GM18870 (cell line): ENCODE data around the gene PCARE.

Experiments
- ATAC-seq: cut with Tn5 transposase; IDR thresholded peaks from one replicate; pipeline ENCODE4 v1.9.1; 2021; ENCODE audit warnings: moderate library complexity; ENCODE audit not compliant: unreplicated experiment

The PCARE gene

DNA sequence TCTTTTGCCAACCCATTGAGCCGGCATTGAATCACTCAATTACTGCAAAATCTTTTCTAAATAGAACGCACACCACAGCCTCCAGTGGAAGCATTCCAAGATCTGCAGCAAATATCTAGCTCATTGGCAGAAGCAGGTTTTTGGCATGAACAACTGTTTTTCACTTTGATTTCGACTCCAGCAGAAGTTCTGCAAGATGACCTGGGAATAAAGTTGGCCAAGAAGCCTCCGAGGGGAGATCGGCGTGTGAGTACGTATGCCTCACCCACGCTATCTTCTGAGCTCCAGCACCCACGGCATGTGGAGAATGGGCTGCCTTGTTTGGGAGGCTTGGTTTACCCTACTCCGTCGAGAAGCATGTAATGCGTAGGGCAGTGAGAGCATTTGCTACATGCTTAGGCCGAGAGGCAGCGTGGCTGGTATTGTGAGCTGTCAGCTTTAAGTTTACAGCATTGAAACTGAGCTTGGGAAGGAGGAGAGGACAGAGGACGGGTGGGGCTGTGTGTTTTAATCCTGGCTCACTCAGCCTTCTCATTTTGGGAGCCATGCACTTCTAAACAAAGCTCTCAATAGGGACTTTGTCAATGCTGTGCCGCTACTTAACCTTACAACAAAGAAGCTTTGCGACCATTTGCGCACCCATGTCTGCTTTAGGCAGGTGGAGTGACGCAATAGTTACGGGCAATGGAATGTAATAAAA, 10.5 kb downstream of the PCARE start:
- no peak for ATAC-seq

DNA sequence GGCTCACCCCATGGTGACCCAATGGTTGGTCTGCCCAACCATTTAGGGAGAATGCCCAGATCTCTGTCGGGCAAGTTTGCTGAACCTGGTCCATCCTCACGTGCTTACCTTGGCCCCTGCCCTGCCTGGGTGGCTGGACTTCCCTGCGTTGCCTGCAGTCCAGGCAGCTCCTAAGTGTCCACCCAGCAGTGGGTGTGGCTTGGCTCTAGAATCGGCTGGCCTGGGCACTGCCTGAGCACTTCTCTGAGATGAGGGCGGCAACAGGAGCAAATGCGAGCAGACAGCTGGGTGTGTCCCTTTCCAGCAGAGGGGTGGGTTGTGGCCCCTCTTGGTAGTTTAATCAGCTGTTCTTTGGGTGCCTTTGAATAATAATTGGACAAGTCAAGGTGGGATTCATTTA, 11.3 kb downstream of the PCARE start:
- no peak for ATAC-seq

DNA sequence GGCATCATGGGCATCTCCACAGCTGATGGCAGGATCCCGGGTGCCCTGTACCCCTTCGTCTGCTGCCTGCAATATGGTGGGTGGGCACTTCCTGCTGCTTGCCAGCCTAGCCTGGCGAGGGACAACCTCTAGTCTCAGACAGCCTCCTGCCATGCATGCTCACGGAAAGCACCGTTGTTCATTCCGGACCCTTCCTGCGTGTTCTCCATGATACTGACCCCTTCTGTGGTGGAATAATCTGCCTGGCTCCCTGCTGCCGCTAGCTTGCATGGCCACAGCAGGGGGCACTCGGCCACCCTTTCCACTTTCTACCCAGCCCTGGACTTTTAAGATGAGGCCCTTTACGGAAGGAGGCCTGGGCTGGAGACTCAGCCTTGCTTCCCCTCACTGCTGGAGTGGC, 12.0 kb downstream of the PCARE start:
- ATAC-seq: no peak

DNA sequence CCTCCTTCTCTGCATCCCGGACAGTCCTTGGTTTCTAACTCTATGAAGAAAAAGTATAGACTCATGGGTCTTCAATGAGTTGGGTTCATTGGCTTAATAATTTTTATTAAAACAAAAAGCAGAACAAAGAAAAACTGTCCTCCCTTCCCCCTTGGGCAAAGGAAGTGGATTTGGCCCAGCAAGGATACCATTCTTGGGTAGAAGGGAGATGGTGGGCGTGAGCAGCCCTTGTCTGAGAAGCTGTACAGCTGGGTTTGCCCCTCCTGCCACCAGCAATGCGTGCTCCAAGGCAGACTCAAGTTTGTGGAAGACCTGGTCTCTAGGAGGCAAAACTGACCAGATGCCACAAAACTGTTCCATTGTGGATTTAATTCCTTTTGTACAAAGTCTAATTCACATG, 12.7 kb downstream of the PCARE start:
- ATAC-seq: no peak

DNA sequence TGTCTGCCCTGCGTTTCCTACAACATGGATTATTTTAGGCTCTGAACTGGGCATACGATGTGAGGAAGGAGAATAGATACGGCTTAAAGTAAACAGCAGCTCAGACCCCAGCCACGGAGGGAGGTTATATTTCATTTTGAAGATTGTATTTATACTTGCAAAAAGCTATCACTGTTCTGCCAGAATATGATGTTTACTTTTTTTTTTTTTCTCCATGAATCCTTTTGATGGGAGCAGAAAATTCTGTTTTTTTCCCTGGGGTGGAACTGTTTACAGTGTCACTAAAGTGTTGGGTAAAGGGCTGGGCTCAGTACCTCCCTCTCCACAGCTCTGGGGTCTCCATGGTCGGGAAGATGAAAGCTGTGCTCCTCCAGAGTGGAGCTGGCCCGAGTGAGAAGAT, 13.1 kb downstream of the PCARE start:
- ATAC-seq: no peak

DNA sequence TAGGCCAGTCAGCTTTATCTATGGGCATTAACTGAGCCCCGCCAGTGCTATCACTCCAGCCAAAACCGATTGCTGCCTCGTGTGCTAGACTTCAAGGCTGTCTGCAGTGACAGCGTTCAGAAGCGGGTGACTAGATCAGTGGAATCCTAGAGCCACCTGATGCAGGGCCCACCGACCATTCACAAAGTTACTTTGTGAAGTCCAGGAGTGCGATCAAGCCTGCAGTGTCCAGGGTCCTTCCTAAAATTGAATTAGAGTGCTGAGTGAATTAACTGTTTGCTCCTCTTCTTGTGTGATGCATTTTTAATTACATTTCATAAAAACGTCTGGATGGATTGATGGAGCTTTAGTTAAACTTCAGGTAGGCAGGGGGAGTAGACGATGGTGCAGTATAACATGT, 13.9 kb downstream of the PCARE start:
- no peak for ATAC-seq

DNA sequence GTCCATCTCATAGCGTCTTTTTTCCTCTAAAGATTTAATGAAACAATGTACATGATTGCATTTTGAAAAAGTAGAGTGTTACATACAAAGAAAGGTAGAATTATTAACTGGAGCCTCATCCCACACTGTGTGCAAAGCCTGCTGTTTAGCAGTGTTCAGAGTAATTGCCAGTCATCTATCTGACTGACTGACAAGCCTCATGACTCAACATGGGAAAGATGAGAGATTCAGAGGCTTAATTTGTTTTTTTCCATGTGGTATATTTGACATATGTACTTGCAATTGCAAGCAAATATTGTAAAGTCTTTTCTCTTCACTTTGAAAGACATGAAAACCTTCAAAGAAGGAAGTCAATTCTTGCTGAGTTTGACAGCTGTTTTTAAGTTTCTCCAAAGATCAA, 14.7 kb downstream of the PCARE start:
- ATAC-seq: no peak

DNA sequence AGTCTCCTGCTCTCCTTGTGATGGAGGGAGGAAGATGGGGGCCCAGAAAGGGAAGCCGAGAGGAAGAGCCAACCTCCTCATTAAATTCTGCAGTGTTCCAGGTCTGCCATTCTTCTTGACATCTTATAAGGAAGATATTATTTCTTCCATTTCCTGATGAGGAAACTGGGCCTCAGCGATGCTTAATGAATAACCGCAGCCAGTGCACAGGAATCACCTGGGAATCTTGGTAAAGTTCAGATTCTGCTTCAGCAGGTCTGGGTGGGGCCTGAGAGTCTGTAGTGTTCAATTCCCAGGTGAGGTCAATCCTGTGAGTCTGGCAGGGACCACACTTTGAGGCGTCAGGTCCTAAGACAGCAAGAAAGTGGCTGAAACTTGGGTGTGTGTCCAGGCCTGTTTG, 17.3 kb downstream of the PCARE start:
- ATAC-seq: no peak

DNA sequence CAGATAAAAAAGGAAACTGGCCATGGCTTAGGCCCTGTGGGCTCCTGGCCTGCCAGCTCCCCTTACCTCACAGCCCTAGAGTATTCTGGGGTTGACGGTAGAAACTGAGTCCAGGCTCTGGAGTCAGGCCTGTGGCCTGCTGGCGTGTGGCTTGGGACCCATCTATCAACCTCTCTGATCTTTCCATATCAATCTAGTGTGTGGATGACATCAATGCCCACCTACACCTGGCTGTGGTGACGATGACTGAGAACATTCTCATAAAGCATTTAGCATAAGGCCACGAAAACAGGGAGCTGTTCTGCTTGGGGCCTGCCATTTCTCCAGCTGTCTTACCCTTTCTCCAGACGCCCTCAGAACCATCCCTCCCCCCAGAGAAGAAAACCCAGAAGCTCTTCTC, 17.9 kb downstream of the PCARE start:
- no peak for ATAC-seq

DNA sequence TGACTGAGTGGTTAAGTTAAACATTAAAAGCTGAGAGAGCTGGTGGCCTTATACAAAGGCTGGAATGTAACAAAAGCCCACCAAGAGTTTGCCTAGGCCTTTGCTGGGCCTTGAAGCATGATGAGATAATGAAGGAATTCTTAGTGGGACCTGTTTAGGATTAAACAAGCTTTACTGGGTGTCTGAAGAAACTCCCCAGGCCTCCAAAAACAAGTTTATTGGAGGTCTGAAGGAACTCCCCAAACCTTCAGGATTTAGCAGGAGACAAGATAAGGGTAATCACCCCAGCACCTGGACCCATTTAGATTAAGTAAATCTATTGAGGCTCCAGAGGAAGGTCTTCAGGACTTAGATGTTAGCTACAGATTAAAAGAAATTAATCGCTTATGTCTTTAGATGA, 18.7 kb downstream of the PCARE start:
- no peak for ATAC-seq

DNA sequence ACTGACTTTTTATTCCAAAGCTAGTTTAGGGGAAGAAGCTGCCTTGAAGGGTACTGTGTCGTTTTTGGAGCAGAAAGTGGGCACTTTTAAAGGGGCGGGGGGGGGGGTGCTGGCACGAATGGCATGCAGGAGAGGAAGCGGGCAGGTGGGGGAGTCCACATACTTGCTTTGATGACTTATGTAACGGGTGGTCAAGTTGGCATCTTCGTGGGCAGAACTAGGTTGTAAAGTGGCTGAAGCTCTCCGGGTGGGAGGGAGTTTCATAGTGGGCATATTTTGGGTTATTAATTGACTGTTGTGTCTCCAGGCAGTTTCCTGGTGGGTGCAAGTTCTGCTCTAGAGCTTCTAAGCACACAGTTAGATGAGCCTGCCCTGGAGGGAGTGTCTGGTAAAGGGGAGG, 19.9 kb downstream of the PCARE start:
- no peak for ATAC-seq

DNA sequence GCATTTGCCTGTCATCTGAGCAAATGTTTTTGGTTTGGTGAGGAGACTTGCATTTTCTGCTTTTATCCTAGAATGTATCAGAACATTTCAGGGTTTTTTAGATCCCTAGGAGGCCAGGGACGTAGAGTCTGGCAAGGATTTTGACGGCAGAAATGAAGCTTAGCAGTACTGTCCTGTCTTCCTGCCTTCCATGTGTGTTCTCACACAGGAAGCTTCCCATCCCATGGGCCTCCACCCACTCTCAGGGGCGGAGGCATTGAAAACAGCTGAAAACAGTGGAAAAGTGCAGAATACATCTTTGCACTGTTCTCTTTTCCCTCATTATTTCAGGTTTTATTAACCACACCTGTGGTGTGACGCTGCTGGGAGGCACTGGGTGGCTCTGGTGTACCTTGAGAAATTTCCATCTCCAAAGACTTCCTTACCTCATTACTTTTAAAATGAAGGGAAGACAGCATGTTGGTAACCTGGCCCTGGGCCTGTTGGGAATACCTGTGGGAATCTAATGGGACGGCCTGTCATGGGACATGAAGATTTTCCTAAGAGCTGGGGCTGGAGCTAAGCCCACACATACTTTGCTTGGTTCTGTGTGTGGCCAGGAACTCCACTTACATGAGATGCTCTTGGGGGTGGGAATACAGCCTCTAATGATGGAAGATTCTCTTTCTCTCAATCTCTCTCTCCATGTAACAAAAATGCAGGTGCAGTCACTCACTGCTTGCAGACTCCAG, 20.5 kb downstream of the PCARE start:
- ATAC-seq: no peak

DNA sequence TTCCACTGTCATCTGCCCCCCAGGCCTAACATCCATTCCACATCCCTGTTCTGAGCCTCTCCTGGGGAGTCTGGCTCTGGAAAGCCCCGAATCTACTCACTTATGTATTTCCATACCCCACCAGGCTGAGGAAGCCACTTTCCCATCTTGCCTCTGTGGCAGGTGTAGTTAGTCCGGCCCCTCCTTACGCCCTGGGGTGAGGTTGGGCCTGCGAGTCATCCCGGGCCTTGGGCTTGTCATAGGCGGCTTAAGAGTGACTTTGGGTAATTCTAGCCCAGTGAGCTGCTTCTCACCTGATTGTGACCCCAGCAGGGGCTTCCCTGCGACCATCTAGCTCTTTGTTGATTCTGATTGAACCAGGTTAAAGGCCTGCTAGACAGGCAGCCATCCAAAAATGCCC, 21.1 kb downstream of the PCARE start:
- ATAC-seq: no peak

DNA sequence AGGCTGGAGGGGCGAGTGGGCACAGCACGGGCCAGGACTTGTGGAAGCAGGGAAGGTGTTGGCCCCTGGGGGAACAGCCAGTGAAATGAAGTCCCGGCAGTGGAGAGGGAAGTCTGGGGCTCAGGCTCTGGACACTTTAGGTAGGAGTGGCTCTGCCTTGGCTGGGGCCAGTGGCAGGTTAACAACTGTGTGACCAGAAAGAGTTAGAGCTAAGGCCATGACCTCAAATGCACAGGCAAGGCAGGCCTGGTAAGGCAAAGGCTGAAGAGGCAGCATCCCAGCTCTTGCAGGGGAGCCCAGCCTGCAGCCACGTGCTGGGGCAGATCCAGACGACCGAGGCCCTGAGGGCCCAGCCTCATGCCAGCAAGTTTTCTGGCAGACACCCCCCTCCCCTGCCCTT, 21.5 kb downstream of the PCARE start:
- ATAC-seq: no peak

DNA sequence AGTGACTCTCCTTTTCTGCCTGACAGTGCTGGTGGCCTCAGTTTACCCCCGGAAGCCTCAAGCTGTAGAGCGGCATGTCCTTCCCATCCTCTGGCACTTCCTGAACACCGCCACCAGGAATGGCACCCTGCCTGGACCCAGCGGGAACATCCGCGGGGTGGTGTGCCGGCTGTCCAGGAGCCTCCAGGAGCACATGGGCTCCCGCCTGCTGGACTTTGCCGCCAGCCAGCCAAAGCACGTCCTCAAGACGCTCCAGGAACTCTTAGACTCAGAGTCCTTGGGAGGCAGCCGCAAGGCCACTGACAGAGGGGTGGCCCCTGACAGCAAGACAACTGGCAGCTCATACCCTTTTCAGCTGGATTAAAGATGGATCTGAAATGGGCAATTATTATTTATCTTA, 22.6 kb downstream of the PCARE start:
- no peak for ATAC-seq

DNA sequence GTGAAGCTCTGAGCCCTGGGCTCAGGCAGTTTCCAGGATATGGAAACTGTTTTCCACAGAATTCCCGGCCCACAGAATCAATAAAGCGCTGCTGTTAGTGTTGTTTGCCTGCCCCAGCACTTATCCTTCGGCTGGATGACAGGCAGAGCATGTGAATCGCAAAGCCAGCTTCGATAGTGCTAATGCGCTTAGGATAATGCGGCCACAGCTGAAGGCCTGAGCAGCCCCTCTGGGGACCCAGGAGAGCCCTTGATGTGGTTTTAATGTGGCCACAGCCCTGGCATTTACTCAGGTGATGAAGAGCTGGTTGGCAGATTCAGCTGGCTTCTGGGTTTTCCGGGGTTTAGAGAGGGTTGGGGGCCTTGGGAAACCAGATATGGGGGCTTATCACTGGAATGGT, 23.7 kb downstream of the PCARE start:
- no peak for ATAC-seq

DNA sequence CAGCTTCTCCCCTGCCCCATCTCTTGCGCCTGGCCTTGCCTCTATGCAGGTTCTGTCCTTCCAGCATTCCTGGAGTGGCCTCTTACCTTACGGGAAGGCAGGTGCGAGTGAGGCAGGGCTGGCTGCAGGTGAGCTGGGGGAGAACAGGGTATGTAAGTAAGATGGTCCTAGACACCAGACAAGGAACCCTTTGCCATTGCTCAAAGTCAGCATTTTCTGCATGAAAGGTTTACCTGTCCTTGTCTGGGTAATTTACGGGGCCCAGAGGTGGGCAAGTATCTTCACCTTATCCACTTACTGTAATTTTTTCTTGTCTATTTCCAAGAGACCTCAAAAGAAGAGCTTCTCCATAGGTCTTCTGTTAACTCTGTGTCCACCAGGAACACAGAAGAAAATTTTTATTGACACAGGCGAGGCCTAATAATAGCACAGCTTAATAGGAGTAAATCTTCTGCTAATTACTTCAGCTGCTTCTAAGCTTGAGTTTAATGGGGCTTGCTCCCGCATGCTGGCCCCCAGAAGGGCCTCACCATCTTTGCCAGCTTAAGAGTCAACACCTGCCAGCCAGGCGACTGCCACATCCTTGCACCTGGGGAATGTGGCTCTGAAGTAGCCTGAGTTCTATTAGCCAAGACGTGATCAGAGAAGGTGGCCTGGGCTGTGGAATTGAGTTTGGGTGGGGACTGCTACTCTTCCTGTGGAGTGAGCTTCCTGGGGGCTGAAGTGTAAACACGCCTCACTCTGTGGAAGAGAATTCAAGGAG, 27.1 kb downstream of the PCARE start:
- no peak for ATAC-seq

DNA sequence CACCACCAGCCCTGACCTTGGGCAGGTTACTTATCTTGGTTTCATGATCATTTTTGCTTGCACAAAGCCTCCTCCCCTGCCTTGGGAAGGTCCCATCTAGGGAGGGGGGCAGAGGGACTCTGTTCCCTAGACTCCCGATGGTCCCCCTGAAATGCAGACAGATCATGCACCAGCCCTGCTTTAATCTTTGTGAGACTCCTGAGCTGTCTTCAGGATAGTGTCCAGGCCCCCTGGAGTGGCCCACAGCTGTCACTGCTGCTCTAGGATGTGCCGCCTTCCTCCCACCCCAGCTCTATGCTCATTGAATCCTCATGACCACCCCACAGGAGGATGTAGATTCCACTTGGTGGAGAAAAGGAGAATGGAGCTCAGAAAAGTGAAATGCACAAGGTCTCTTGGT, 28.0 kb downstream of the PCARE start:
- ATAC-seq: no peak

DNA sequence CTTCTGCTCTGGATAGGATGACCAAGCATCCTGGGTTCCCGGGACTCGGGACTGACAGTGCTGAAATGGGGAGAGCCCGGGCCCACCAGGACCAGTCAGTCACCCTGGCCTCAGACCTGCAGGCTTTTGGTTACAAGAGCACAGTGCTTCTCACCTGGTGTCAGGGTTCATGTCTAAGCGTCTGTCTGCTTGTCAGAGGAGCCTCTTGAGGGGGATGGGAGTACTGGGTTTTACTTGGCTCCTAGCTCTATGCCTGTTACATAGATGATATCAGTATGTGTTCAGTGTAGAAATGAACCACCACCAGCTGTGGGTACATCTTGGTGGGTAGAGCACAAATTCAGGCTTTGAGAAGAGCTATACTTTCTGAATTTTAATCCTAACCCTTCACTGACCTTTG, 29.9 kb downstream of the PCARE start:
- ATAC-seq: no peak

DNA sequence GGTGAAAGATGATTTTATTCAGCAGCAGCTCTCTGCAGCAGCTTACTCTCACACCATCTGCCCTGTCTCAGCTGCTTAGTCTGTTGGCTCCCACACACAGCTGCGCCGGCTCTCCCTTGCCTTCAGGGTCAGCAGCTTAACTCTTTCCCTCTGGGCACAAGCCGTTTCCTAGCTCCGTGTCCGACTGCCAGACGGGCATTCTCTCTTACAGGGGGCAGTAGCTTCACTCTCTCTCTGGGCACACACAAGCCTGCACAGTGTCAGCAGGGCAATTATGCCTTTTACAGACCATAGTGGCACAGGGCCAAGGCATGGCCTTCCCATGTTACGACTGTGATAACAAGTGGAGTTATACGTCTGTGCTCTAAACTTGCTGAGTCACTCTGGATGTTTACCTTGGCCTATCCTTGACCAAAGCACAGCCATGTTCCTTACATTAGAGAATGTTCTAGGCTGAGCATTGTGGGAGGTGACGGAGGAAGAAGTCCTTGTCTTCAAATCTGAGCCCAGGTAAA, 31.7 kb downstream of the PCARE start:
- ATAC-seq: no peak

DNA sequence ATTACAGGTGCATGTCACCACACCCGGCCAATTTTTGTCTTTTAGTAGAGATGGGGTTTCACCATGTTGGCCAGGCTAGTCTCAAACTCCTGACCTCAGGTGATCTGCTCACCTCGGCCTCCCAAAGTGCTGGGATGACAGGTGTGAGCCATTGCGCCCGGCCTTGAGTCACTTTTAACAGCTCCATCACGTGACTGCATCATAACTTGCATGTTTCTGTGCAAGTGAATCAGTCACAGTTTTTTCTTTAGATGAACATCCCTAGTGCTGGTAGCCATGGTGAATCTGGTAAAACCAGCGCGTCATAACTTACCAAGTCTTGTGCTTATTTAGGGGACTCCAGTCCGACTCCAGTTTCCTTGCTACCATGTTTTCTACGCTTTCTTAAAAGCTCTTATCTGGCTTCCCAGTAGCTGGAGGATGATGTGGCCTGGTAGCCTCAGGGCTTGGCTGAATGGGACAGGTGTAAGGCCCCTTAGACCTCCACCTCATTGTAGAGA, 33.1 kb downstream of the PCARE start:
- no peak for ATAC-seq

DNA sequence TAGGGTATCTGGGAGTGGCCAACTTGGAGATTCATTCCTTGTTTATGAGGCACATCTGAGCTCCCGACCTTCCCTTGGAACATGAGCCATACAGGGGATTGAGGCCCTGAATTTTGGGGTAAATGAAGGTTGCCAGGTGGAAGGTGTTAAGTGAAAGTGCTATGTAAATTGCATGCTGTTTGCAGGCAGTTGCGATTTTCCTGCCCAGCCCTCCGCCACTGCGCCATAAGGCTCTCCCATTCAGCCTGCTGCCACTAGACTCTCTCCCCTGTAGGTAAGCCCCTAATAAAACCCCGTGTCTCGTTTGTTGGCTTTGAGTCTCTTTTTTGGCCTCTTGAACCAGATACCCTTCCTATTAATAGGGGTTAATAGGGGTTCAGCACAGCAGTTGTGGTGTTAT, 33.8 kb downstream of the PCARE start:
- ATAC-seq: no peak
